NCI-H2107 (cell line): ENCODE results near the gene SENP1.
"Not testable (repeated sequence)": the region's sequence is repeated elsewhere in the genome, so short reads cannot be mapped to it uniquely, and the experiment has no call there.

Experiments used
- DNase-seq: peaks from one replicate; lab custom pipeline; 2025; lab: John Stamatoyannopoulos, UW

Gene SENP1

DNA sequence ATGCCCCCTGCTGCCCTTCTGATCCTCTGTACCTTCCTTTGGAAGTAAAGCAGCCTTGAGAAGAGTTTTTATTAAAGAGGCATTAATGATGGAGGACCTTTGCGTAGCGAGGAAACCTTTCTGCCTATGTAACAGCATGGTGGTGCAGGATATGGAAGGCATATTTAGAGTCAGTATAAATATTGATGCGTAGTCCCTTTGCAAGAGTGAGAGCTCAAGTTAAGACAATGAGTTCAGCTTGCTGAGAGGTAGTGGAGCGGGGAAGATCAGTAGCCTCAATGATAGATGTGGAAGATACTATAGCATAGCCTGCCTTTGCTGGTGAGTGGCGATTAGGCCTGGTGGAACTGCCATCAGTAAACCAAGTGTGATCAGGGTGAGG lies 5.4 kb upstream of the SENP1 start:
- DNase-seq, result not testable (repeated sequence)

DNA sequence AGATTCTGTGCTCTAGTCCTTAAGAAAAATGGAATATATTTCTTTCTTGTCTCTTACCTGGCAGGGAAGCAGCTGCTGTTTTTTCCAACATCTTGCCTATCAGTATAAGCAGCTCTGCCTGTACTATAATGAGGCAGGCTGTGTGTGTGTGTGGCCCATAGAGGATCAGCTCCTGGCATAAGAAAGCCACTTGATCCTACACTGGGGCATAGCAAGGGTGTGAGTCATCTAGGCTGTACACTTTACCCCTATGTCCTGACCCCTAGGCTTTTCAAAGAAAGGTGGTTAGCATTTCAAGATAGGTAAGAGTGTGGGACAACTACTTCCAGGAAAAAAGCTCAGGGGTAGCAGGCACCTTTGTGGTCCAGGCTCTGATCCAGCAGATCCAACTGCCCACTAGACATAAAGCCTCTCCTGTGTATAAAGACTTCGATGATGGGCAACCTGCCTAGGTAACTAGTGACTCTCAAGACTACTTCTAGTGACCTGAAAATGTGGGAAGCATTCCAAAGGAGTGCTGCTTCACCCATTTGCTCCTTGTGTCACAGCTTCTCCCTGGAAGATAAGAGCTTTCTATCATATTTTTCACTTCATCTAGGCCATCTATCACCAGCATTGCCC lies 4.9 kb upstream of the SENP1 start:
- DNase-seq, result no peak

DNA sequence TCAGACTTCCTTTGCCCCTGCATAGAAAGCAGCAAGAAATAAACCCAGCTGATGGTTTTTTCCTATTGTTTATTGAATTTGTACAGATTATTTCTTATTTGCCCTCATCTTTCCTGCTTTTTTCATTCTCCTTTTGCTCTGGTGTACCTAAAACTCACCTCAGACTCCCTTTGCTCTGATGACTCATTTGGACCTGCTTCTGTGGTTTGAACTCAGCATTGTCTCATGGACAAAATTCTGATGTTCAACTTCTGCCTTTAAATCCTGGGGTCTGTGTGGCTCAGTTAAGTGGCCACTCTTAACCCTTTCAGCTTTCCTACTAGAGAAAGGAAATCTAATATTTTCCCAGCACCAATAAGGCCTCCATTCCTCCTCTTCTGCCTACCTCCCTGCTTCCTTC lies 3.5 kb upstream of the SENP1 start:
- DNase-seq, result no peak

DNA sequence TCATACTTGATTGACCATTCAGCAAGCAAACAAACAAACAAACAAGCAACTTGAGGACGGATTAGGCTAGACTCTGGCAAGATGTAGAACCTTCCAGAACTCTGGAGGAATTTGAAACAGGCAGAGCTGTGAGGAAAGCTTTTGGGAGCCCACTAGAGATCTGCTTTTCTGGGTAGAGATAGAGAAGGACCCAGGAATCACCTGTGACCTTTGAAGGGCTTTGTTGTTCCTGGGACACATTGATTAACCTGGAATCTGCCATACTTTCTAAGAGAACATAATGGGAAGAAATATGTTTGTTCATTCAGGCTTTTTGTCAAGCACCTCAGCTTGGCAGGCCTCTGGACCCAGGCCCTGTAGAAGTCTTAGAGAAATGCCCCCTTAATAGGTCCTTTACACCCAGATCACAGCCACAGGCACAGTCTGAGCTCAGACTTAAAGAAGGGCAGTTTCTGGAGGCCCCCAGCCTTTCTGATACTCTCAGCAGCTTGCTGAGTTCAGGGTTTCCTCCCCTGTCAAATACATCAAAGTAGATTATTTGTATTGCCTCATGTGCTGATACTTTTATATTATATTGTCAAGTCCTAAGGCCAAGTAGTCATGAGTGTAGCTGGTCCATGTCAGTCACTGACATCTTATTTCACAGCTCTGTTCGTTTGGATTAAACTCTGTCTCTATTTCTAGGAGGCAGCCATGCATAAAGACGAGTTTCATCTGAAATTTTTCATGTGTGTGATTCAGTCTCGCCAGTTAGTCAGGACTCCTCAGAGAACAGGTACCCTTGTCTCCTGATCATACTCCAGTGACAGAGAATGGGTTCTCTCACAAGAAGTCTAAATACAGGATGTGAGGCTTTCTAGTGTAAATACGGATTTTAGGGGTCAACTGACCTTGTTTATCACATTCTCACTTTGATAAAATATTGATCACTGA lies 1.1 kb upstream of the SENP1 start:
- DNase-seq, result no peak

- DNase-seq, result no peak
Observed at GRCh38 chr12:48105321-48105866, 485 bp downstream of the SENP1 start.

DNA sequence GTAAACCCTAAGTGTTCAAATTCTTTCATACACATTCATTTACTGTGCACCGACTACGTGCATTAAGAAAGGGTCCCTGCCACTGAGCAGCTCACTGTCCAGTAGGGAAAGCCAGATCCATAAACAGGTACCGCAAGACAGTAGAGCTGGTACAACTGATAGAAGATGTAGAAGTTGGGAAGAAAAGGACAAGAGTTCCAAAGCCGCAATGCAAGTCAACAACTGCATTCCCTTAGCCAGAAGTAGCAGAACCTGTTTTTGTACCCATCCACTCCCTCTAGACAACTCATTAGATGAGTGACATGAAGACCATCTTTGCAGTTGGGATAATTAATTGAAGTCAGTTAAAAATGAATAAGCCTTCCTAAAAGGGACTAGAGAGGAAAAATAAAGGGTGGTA lies 1.3 kb downstream of the SENP1 start:
- DNase-seq, result no peak

DNA sequence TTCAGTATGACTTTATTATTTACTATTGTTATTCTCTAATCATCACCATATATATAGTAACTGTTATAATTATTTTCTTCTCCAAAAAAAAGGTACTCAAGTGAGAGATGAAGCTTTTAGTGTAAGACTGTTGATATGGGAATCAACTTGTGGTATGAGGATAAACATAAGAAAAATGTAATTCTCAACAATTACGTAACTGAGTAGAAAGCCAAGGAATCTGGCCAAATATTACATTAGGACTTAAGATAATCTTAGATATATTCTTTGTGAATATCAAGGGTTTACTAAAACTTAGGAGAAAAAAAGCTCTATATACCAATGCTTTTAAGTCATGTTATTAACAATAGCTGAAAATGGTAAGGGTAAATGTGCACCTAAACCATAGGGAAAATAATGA lies 13.3 kb downstream of the SENP1 start:
- DNase-seq, result no peak

DNA sequence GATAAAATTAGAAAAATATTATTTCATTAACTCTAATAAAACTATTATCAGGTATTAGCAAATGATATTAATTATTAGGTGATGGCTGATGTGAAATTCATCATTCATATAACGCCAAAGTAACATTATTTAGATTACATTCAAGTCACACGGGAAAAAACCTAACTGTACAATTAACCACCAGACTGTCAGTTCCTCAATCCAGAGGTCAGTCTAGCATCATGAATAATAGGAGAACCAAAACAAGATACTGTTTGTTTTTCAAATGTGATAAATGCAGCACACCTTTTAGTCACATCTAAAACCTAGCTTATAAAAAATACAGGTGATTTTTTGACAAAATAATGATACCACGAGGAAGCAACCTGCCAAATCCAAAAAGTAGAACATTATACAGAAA lies 19.6 kb downstream of the SENP1 start:
- no peak for DNase-seq

DNA sequence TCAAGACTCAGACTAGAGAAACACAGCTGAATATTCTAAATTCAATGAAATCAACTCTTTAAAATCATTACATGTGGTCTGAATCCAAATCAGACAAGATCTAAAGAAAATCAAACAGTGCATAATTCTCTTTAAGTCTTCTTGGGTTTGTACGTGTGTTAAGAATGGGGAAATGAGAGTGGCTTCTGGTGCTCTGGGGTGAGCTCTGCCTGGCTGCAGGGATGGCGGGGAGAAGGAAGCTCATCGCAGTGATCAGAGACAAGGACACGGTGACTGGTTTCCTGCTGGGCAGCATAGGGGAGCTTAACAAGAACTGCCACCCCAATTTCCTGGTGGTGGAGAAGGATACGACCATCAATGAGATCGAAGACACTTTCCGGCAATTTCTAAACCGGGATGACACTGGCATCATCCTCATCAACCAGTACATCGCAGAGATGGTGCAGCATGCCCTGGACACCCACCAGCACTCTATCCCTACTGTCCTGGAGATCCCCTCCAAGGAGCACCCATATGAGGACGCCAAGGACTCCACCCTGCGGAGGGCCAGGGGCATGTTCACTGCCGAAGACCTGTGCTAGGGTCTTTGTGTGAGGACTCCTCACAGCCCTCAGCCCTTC lies 20.9 kb downstream of the SENP1 start:
- no peak for DNase-seq

DNA sequence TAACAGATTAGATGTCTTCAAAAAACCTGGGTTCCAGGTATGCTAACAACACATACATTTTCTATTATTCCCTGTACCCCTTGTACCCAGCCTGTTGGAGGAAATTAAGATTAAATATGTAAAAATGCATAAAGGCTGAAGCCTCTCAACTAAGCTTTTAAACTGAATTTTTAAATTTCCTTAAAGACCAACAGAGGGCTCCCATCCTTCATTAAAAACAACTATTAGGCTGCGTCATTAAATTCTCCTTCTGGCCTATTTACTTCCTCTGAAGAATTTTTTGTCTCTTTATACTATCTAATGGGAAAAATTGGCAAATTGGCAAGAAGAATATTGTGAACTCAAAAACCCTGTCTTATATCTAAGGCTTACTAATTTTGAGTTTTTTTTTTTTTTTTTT lies 21.8 kb downstream of the SENP1 start:
- no peak for DNase-seq

DNA sequence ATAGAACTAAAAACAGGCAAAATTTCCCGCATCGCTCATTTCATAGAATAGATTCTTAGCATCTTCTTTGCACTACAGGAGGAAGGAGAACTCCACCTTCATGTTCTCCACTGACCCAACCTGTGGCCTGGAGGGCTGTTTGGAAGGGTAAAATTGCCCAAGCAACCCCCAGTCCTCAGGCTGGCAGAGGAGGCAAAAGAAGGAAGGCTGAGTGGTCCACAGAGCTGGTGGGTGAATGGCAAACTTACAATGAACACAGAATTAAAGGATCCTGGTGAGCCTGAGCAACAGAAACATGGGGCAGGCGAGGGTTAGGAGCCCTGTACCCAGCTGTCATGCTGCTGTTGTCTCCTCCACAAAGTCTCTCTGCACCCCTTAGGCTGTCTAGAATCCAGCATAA lies 25.1 kb downstream of the SENP1 start:
- DNase-seq, result no peak

- no peak for DNase-seq
Observed at GRCh38 chr12:48080285-48080684, 25.6 kb downstream of the SENP1 start.

DNA sequence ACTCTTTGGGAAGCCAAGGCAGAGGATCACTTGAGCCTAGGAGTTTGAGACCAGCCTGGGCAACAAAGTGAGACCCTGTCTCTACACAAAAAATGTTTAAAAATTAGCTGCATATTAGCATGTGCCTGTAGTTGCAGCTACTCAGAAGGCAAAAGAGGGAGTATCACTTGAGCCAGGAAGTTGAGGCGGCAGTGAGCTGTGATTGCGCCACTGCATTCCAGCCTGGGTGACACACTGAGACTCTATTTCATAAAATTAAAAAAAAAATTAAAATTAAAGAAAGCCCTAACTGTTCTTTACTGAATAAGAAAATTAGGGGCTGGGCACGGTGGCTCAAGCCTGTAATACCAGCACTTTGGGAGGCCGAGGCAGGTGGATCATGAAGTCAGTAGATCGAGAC lies 27.0 kb downstream of the SENP1 start:
- DNase-seq, result no peak

DNA sequence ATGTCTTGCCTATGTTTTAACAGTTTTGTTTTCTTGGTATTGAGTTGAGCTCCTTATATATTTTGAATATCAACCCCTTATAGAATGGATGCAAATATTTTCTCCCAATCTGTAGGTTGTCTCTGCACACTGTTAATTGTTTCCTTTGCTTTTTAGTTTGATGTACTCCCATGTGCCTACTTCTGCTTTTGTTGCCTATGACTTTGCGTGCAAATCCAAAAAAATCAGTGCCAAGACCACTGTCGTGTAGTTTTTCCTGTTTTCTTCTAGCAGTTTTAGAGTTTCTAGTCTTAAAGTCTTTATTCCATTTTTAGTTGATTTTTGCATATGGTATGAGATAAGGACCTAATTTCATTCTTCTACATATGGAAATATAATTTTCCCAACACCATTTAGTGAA lies 28.8 kb downstream of the SENP1 start:
- no peak for DNase-seq

GRCh38 chr12:48075832-48076231 lies 30.0 kb downstream of the SENP1 start:
- no peak for DNase-seq

- DNase-seq, result no peak
Observed at GRCh38 chr12:48074266-48074665, 31.6 kb downstream of the SENP1 start.

GRCh38 chr12:48072266-48072665 lies 33.6 kb downstream of the SENP1 start:
- DNase-seq, result no peak

DNA sequence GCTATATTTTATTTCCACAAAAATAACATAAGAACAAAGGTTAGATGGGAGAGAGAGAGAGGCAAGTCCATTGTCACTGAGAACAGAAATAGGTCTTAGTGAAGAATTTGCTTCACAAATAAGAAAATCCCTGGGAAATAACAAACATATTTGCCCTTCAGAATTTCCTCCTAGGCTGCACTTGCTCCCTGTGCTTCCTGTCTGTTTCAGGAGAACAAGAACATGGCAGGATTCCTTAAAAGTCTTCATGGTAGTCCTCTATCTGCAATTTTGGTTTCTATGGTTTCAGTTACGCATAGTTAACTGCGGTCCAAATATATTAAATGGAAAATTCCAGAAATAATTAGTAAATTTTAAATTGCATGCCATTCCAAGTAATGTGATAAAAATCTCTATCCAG lies 34.1 kb downstream of the SENP1 start:
- DNase-seq, result no peak

- DNase-seq, result no peak
Observed at GRCh38 chr12:48070731-48071130, 35.1 kb downstream of the SENP1 start.

DNA sequence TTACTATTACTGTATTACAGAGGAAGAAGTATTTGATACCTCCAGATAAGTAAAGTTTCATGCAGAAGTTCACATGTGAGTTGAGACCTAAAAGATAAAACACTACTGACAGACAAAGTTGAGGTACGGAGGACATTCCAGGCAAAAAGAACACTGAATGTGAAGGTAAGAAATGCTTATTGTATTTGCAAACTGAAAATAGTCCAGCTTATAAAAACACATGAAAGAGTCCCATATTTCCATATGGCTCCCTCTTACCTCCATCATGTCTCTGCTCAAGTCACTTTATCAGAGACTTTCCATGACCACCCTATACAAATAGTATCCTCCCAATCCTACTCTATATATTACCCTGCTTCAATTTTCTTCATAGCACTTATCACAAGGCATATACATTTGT lies 35.8 kb downstream of the SENP1 start:
- no peak for DNase-seq

GRCh38 chr12:48069241-48069640 lies 36.6 kb downstream of the SENP1 start:
- DNase-seq, result no peak

GRCh38 chr12:48068457-48068856 lies 37.4 kb downstream of the SENP1 start:
- no peak for DNase-seq
